Measurements from ENCODE around the gene MINDY4.
"Not testable (repeated sequence)": the region's sequence is repeated elsewhere in the genome, so short reads cannot be mapped to it uniquely, and the experiment has no call there.

The MINDY4 gene

GRCh38 chr7:30805081-30805691, 34.0 kb downstream of the MINDY4 start:
- no peak overlapping the region for H3K4me3 ChIP-seq (ENCODE audit: insufficient read length, low read depth)
- TF ChIP-seq ZNF274 (IDR thresholded peaks at IDR 0.05; ENCODE audit: low read depth, low read length) (no peak), YY1 (IDR thresholded peaks at IDR 0.05; ENCODE audit: insufficient read depth, insufficient read length) (no peak), SUZ12 (IDR thresholded peaks at IDR 0.05; ENCODE audit: extremely low read depth, insufficient read depth, insufficient read length) (no peak)
- H3K4me1 ChIP-seq (ENCODE audit: insufficient read depth, insufficient read length), result peaks cover 2% of the 10 kb centered on the region
- DNase-seq (ENCODE audit: low read depth, low spot score), result no peak
- peaks cover 13% of the 10 kb centered on the region for H3K36me3 ChIP-seq (ENCODE audit: insufficient read depth, insufficient read length, low read length)
- H3K9ac ChIP-seq (ENCODE audit: insufficient read length, low read depth), result no peak overlapping the region
- no peaks in the 10 kb centered on the region for H3K27me3 ChIP-seq (ENCODE audit: insufficient read depth, insufficient read length)
- no peaks in the 10 kb centered on the region for H3K9me3 ChIP-seq (ENCODE audit: insufficient read depth, low read length)

- no peak overlapping the region for H3K9ac ChIP-seq (ENCODE audit: insufficient read length, low read depth)
- TF ChIP-seq YY1 (IDR thresholded peaks at IDR 0.05; ENCODE audit: insufficient read depth, insufficient read length) (no peak), SUZ12 (IDR thresholded peaks at IDR 0.05; ENCODE audit: extremely low read depth, insufficient read depth, insufficient read length) (no peak)
- peaks cover 13% of the 10 kb centered on the region for H3K36me3 ChIP-seq (ENCODE audit: insufficient read depth, insufficient read length, low read length)
- no peak overlapping the region for H3K4me3 ChIP-seq (ENCODE audit: insufficient read length, low read depth)
- peaks cover under 1% of the 10 kb centered on the region for H3K4me1 ChIP-seq (ENCODE audit: insufficient read depth, insufficient read length)
- no peaks in the 10 kb centered on the region for H3K9me3 ChIP-seq (ENCODE audit: insufficient read depth, low read length)
- DNase-seq (ENCODE audit: low read depth, low spot score), result no peak
- H3K27me3 ChIP-seq (ENCODE audit: insufficient read depth, insufficient read length), result no peaks in the 10 kb centered on the region
Measured at GRCh38 chr7:30805931-30806330, 34.7 kb downstream of the MINDY4 start.

- not testable (repeated sequence) for H3K9me3 ChIP-seq (ENCODE audit: insufficient read depth, low read length); H3K4me3 ChIP-seq (ENCODE audit: insufficient read length, low read depth); H3K36me3 ChIP-seq (ENCODE audit: insufficient read depth, insufficient read length, low read length); H3K4me1 ChIP-seq (ENCODE audit: insufficient read depth, insufficient read length); H3K9ac ChIP-seq (ENCODE audit: insufficient read length, low read depth); DNase-seq (ENCODE audit: low read depth, low spot score); H3K27me3 ChIP-seq (ENCODE audit: insufficient read depth, insufficient read length)
Measured at GRCh38 chr7:30807477-30807876, 36.3 kb downstream of the MINDY4 start.

GRCh38 chr7:30807941-30808340, 36.7 kb downstream of the MINDY4 start:
- H3K4me1 ChIP-seq (ENCODE audit: insufficient read depth, insufficient read length); H3K27me3 ChIP-seq (ENCODE audit: insufficient read depth, insufficient read length); H3K9me3 ChIP-seq (ENCODE audit: insufficient read depth, low read length); H3K9ac ChIP-seq (ENCODE audit: insufficient read length, low read depth); H3K4me3 ChIP-seq (ENCODE audit: insufficient read length, low read depth); H3K36me3 ChIP-seq (ENCODE audit: insufficient read depth, insufficient read length, low read length); DNase-seq (ENCODE audit: low read depth, low spot score): not testable (repeated sequence)

DNA sequence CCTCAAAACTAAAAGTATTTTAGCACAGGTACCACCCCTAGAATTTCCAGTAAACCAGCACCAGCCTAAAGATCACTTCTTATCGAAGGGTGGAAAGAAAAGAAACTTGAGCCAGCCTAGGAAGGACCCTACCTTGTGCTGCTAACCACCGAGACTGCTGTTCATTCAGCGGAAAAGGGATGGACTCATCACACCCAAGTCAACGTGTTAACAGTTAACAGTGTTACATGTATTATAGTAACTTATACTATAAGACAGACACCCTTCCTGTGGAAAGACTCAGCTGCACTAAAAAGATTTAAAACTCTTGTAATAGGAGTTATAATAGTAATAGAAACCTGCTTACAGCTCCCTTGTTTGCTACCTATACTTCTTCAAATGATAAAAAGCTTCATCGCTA, 39.8 kb downstream of the MINDY4 start:
- TF ChIP-seq YY1 (IDR thresholded peaks at IDR 0.05; ENCODE audit: insufficient read depth, insufficient read length) (no peak), SUZ12 (IDR thresholded peaks at IDR 0.05; ENCODE audit: extremely low read depth, insufficient read depth, insufficient read length) (no peak), ZNF274 (IDR thresholded peaks at IDR 0.05; ENCODE audit: low read depth, low read length) (no peak)
- no peak for DNase-seq (ENCODE audit: low read depth, low spot score)
- Histone ChIP-seq H3K36me3 (ENCODE audit: insufficient read depth, insufficient read length, low read length) (no peaks in the 10 kb centered on the region), H3K4me3 (ENCODE audit: insufficient read length, low read depth) (no peak overlapping the region), H3K9me3 (ENCODE audit: insufficient read depth, low read length) (no peaks in the 10 kb centered on the region), H3K27me3 (ENCODE audit: insufficient read depth, insufficient read length) (no peaks in the 10 kb centered on the region), H3K4me1 (ENCODE audit: insufficient read depth, insufficient read length) (no peaks in the 10 kb centered on the region), H3K9ac (ENCODE audit: insufficient read length, low read depth) (no peak overlapping the region)

DNA sequence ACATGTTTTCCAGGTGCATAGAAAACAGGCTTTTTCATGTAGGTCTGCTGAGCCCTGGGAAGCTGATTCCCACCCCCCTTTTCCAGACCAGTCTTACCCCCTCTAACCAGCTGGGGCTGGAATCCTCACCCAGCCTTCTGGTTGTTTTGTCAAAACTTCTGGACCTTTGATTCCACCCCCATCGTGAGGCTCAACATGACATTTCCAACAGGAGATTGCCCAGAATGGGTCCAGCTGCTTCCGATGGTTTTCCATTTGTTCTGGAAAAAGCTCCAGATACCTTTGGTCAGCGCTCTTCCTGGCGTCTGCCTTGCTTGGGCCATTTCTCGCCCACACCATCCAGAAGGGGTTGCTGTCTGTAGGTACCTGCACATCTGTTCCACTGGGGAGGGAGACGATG, 41.5 kb downstream of the MINDY4 start:
- DNase-seq (ENCODE audit: low read depth, low spot score), result no peak
- no peaks in the 10 kb centered on the region for H3K27me3 ChIP-seq (ENCODE audit: insufficient read depth, insufficient read length)
- TF ChIP-seq YY1 (IDR thresholded peaks at IDR 0.05; ENCODE audit: insufficient read depth, insufficient read length) (no peak), SUZ12 (IDR thresholded peaks at IDR 0.05; ENCODE audit: extremely low read depth, insufficient read depth, insufficient read length) (no peak), ZNF274 (IDR thresholded peaks at IDR 0.05; ENCODE audit: low read depth, low read length) (no peak)
- no peaks in the 10 kb centered on the region for H3K36me3 ChIP-seq (ENCODE audit: insufficient read depth, insufficient read length, low read length)
- H3K4me1 ChIP-seq (ENCODE audit: insufficient read depth, insufficient read length), result no peaks in the 10 kb centered on the region
- no peaks in the 10 kb centered on the region for H3K9me3 ChIP-seq (ENCODE audit: insufficient read depth, low read length)
- H3K9ac ChIP-seq (ENCODE audit: insufficient read length, low read depth), result no peak overlapping the region
- no peak overlapping the region for H3K4me3 ChIP-seq (ENCODE audit: insufficient read length, low read depth)

- Histone ChIP-seq H3K36me3 (ENCODE audit: insufficient read depth, insufficient read length, low read length) (no peaks in the 10 kb centered on the region), H3K27me3 (ENCODE audit: insufficient read depth, insufficient read length) (no peaks in the 10 kb centered on the region), H3K9me3 (ENCODE audit: insufficient read depth, low read length) (no peaks in the 10 kb centered on the region), H3K4me3 (ENCODE audit: insufficient read length, low read depth) (no peak overlapping the region), H3K9ac (ENCODE audit: insufficient read length, low read depth) (no peak overlapping the region), H3K4me1 (ENCODE audit: insufficient read depth, insufficient read length) (no peaks in the 10 kb centered on the region)
- DNase-seq (ENCODE audit: low read depth, low spot score), result no peak
- TF ChIP-seq YY1 (IDR thresholded peaks at IDR 0.05; ENCODE audit: insufficient read depth, insufficient read length), result no peak
- TF ChIP-seq ZNF274 (IDR thresholded peaks at IDR 0.05; ENCODE audit: low read depth, low read length), result no peak
- no peak for TF ChIP-seq SUZ12 (IDR thresholded peaks at IDR 0.05; ENCODE audit: extremely low read depth, insufficient read depth, insufficient read length)
Measured at GRCh38 chr7:30813466-30813865, 42.2 kb downstream of the MINDY4 start.

Data from NT2/D1 (cell line).